Liver (tissue), 3 donors: ENCODE measurements around the gene ACTR2.

Experiments
- CTCF ChIP-seq: fragments of 150-350 bp; IDR thresholded peaks from 2 replicates; pipeline ENCODE4 v1.5.1; 2017; ENCODE audit warnings: improper control_type of control experiment, low read depth, low read length; ENCODE audit not compliant: missing input control
- EGR1 ChIP-seq, 2 donors: IDR thresholded peaks; 2 replicates each; pipeline ENCODE4 v1.6.1; 2016 to 2018; ENCODE audit warnings: antibody characterized with exemption in 2 of 2, low read depth in 2 of 2
- FOXA1 ChIP-seq: IDR thresholded peaks from 2 replicates; pipeline ENCODE4 v1.6.1; 2016; ENCODE audit warnings: antibody characterized with exemption
- HNF4G ChIP-seq: IDR thresholded peaks from 2 replicates; pipeline ENCODE4 v1.6.1; 2016; ENCODE audit warnings: antibody characterized with exemption
- NR2F2 ChIP-seq: IDR thresholded peaks from 2 replicates; pipeline ENCODE4 v1.6.1; 2016; ENCODE audit warnings: antibody characterized with exemption
- SP1 ChIP-seq: IDR thresholded peaks from 2 replicates; pipeline ENCODE4 v1.6.1; 2018; ENCODE audit warnings: antibody characterized with exemption, mild to moderate bottlenecking
- TAF1 ChIP-seq: conservative IDR thresholded peaks from 2 replicates; pipeline ENCODE4 v1.6.1; 2016; ENCODE audit warnings: antibody characterized with exemption, mild to moderate bottlenecking
- donor health status: healthy.
- donor health status: healthy.

- TF ChIP-seq FOXA1: no peak
- no peak for TF ChIP-seq CTCF
- TF ChIP-seq NR2F2: no peak
- TF ChIP-seq TAF1: no peak
- no peak for TF ChIP-seq EGR1 (IDR thresholded peaks at IDR 0.05; ENCODE audit: low read depth in 2 of 2)
- no peak for TF ChIP-seq SP1
- TF ChIP-seq HNF4G: no peak
Observed at GRCh38 chr2:65263262-65263661, 35.6 kb downstream of the ACTR2 start.
